Activated CD8-positive, alpha-beta T cell treated with anti-CD3 and anti-CD28 coated beads, Interleukin-2, amount 10 ng/mL, durations not matched to agents 7 days and 5 days (primary cell): ENCODE measurements around the gene TCTA. TPM values are rescaled to one million over a fixed set of nuclear protein-coding genes. Genes with fewer than 3 reads are reported as not detected.

Experiments
- ATAC-seq: fragments of 150-1000 bp; cut with Tn5 transposase; one replicate; pipeline ENCODE4 v1.10.0; 2021; ENCODE audit warnings: moderate library complexity
- CTCF ChIA-PET: fragments of 350-600 bp; sonication (Branson Sonifier 250); formaldehyde crosslinking; loops from one replicate; lab custom pipeline; 2021; ENCODE audit warnings: antibody characterized with exemption; lab: Charles Lee
- POLR2A ChIA-PET: fragments of 350-600 bp; sonication (Branson Sonifier 250); formaldehyde crosslinking; loops from one replicate; lab custom pipeline; 2021; ENCODE audit warnings: antibody characterized with exemption; lab: Charles Lee
- DNase-seq: peaks from one replicate; pipeline ENCODE4 v3.0.0-alpha.2; 2020
- H3K27ac Mint-ChIP-seq: one replicate; pipeline ENCODE4 v1.8.0; 2021; ENCODE audit warnings: mild to moderate bottlenecking, mixed read lengths
- H3K27me3 Mint-ChIP-seq: one replicate; pipeline ENCODE4 v1.8.0; 2021; ENCODE audit warnings: low read depth, mixed read lengths
- H3K36me3 Mint-ChIP-seq: one replicate; pipeline ENCODE4 v1.8.0; 2021; ENCODE audit warnings: low read depth, mixed read lengths
- H3K4me1 Mint-ChIP-seq: one replicate; pipeline ENCODE4 v1.8.0; 2021; ENCODE audit warnings: low read depth, mixed read lengths
- H3K4me3 Mint-ChIP-seq: one replicate; pipeline ENCODE4 v1.8.0; 2021; ENCODE audit warnings: mild to moderate bottlenecking, mixed read lengths
- H3K9me3 Mint-ChIP-seq: one replicate; pipeline ENCODE4 v1.8.0; 2022; ENCODE audit warnings: mixed read lengths; ENCODE audit not compliant: insufficient read depth
- total RNA-seq, 2 experiments: library from RNA; stranded (reverse); gene quantifications; one replicate each; pipeline ENCODE4 v1.2.3, GENCODE V29; 2021

TCTA gene
- total RNA-seq, 2 experiments from 2014 or later = 19.6 to 25.2 TPM

DNA sequence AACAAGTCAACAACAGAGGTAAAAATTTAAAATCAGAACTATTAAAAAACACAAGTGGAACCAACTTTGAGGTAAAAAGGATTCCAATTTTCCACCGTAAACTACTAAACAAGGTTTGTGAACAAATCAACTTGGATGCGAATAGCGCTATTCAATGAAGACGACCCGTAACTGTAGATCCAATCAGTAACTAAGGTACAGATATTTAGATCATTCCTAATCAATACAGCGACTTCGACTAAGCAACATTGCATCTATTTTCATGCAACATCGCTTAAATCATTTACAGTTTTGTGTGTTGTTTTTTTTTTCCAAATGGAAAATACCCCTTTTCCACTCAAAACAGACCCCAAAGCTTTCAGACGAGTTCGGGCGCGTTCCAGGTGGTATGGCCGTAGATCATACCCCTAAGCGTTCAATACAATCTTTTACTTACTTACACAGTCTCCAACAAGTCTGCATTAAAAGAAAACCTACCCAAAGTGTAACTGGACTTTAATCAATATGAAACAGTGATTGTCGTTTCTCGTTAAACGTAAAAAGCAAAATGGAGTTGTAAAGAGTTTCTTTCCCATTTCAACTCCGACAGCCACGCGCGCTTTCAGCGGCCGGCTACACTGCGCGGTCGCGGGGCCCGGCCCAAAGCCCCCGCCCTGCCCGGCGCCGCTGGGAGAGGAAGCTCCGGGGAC lies 1.2 kb upstream of the TCTA start:
- H3K4me3 Mint-ChIP-seq = peak overlapping the region; percentile 86
- CTCF ChIA-PET = interaction anchor here (1.2 to 1.9 kb wide), 2 partner anchors 38 to 71 kb away, joined by 4 to 16 read pairs; partner anchors contain the start of gene USP4
- no peak for DNase-seq
- peak overlapping the region; percentile 95 for H3K27ac Mint-ChIP-seq
- H3K27me3 Mint-ChIP-seq = peaks cover 1% of the 10 kb centered on the region
- ATAC-seq = no peak
- H3K4me1 Mint-ChIP-seq = peaks cover 61% of the 10 kb centered on the region
- no peaks in the 10 kb centered on the region for H3K9me3 Mint-ChIP-seq
- H3K36me3 Mint-ChIP-seq = peaks cover 55% of the 10 kb centered on the region
- POLR2A ChIA-PET = interaction anchor here (0.6 to 7.1 kb wide), 17 partner anchors 9 to 748 kb away, joined by 3 to 107 read pairs (median 5); partner anchors contain the start of genes CELSR3, GPX1, NICN1 and QRICH1

GRCh38 chr3:49411535-49411967 lies 672 bp upstream of the TCTA start:
- peak; percentile 24 for ATAC-seq
- ChIA-PET CTCF (interaction anchor here (1.0 to 1.9 kb wide), 3 partner anchors 36 to 72 kb away, joined by 3 to 16 read pairs (median 4); partner anchors contain the start of gene USP4), POLR2A (interaction anchor here (0.6 to 7.1 kb wide), 22 partner anchors 10 to 749 kb away, joined by 3 to 107 read pairs (median 4); partner anchors contain the start of genes CELSR3, GPX1, NDUFAF3 and NICN1)
- H3K36me3 Mint-ChIP-seq = peaks cover 59% of the 10 kb centered on the region
- no peaks in the 10 kb centered on the region for H3K9me3 Mint-ChIP-seq
- H3K4me3 Mint-ChIP-seq = peak overlapping the region; percentile 86
- peaks cover 1% of the 10 kb centered on the region for H3K27me3 Mint-ChIP-seq
- peak; percentile 57 for DNase-seq
- H3K27ac Mint-ChIP-seq = peak overlapping the region; percentile 89
- H3K4me1 Mint-ChIP-seq = peaks cover 61% of the 10 kb centered on the region

DNA sequence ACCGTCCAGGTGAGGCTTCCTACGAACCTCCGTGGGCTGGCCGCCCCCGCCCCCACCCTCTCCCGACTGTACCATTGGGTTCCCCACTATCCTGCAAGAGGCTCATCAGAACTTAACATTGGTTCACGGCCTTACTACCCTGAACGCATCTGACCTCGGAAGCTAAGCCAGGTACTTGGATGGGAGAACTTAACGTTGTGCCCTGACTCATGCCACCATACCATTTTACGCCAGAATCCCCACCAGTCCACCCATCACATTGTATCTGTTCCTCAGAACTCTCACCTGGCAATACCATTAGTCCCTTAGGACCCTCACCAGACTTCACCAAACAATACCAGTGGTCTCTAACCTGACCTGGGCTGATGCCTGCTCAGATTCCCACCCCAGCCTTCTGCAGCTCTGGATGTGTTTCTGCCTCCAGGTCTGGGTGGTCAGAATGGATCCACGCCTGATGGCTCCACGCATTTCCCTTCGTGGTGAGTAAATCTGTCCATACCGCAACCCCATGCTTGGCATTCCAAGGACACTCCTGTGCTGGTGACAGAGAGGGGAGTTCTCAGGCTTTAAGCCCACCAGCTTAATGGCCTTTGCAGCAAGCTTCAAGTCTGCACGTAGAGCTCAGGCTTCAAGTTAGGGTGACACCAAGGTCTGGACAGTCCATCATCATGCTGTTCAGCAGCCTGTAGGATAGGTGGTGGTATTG lies 562 bp downstream of the TCTA start:
- ATAC-seq = peak; percentile 10

DNA sequence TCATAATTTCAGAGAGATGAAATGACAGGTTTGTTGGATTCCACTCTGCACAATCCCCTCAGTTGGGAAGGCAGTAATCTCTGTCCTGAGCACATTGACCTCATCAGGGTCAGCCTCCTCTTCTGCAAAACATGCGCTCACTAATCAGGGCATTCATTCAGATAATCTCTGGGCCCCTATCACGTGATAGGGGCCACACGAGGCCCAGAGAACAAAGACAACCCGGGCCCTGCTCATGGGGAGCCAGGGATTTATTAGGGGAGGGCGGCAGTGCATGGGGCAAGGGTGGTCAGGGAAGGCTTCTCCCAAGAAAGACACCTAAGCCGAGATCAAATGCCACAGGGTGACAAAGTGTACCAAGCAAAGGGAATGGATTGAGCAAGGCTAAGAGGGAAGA lies 1.1 kb downstream of the TCTA start:
- peak overlapping the region; percentile 86 for H3K4me3 Mint-ChIP-seq
- DNase-seq (no peak), ATAC-seq (no peak)
- no peaks in the 10 kb centered on the region for H3K9me3 Mint-ChIP-seq
- peak overlapping the region; percentile 89 for H3K27ac Mint-ChIP-seq
- peaks cover 65% of the 10 kb centered on the region for H3K4me1 Mint-ChIP-seq
- POLR2A ChIA-PET = interaction anchor here (1.1 to 7.1 kb wide), 6 partner anchors 14 to 320 kb away, joined by 3 to 107 read pairs (median 18); partner anchors contain the start of genes DAG1, GPX1, NICN1 and QRICH1
- CTCF ChIA-PET = interaction anchor here (1.1 to 6.1 kb wide), 3 partner anchors 16 to 35 kb away, joined by 4 to 80 read pairs (median 7); partner anchors contain the start of gene NICN1
- peaks cover 1% of the 10 kb centered on the region for H3K27me3 Mint-ChIP-seq
- H3K36me3 Mint-ChIP-seq = peaks cover 69% of the 10 kb centered on the region

More for the DNA sequence above, 562 bp downstream of the TCTA start:
- Mint-ChIP-seq H3K27me3 (peaks cover 1% of the 10 kb centered on the region), H3K27ac (peak overlapping the region; percentile 89), H3K9me3 (no peaks in the 10 kb centered on the region), H3K4me3 (peak overlapping the region; percentile 86), H3K4me1 (peaks cover 64% of the 10 kb centered on the region), H3K36me3 (peaks cover 65% of the 10 kb centered on the region)
- ChIA-PET POLR2A (interaction anchor here (0.7 to 7.1 kb wide), 15 partner anchors 8 to 404 kb away, joined by 3 to 107 read pairs (median 4); partner anchors contain the start of genes DAG1, GPX1, NDUFAF3 and NICN1), CTCF (interaction anchor here (1.1 to 6.1 kb wide), 5 partner anchors 16 to 73 kb away, joined by 4 to 80 read pairs (median 7); partner anchors contain the start of genes NICN1 and USP4)
- DNase-seq = no peak

- peaks cover 62% of the 10 kb centered on the region for H3K4me1 Mint-ChIP-seq
- no peak for DNase-seq
- H3K4me3 Mint-ChIP-seq = no peak overlapping the region
- ChIA-PET CTCF (interaction anchor here (0.7 to 6.1 kb wide), 8 partner anchors 13 to 125 kb away, joined by 3 to 80 read pairs (median 7); partner anchors contain the start of genes DAG1 and USP4), POLR2A (interaction anchor here (7.1 kb wide), 1 partner anchor 13 kb away, joined by 107 read pairs; the partner anchor contains the start of gene NICN1)
- peak overlapping the region; percentile 96 for H3K27ac Mint-ChIP-seq
- ATAC-seq = no peak
- H3K9me3 Mint-ChIP-seq = no peaks in the 10 kb centered on the region
- H3K36me3 Mint-ChIP-seq = peaks cover 72% of the 10 kb centered on the region
- peaks cover 1% of the 10 kb centered on the region for H3K27me3 Mint-ChIP-seq
Observed at GRCh38 chr3:49414753-49415152, 2.5 kb downstream of the TCTA start.

DNA sequence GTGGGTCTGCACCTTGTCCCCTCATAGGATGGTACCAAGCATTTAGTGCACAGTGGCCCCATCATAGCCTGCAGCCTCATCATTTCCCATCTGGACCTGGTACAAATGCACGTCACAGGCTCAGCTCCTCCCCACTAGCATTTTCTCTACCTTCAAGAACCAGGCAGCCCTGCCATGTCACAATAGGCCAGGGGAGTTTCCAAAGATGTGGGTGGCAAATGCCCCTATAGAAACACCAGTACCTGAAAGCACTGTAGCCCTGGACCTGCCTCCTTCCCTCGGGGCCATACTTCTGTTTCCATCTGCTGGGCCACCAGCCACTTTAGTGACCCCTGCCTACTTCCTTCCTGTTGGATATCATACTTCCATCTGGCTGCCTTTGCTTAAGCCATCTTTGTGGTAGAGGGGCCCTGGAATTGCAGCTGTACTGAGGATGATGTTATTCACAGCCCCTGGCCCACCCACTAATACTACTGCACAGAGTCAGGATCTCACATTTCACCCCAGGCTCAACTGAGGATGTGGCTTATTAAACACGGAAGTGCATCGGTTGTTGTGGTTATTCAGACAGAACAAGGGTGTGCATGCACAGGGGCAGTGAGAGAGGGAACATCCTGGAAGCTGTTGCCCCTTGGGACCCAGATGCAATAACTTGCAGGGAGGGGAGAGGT lies 3.8 kb downstream of the TCTA start:
- ChIA-PET CTCF (interaction anchor here (0.7 to 6.1 kb wide), 15 partner anchors 9 to 124 kb away, joined by 3 to 80 read pairs (median 5); partner anchors contain the start of genes DAG1, NICN1 and USP4), POLR2A (interaction anchor here (0.5 to 7.1 kb wide), 14 partner anchors 11 to 686 kb away, joined by 3 to 107 read pairs (median 4); partner anchors contain the start of genes DAG1, GPX1, NDUFAF3 and NICN1)
- H3K9me3 Mint-ChIP-seq = no peaks in the 10 kb centered on the region
- peak overlapping the region; percentile 96 for H3K27ac Mint-ChIP-seq
- DNase-seq = peak; percentile 76
- peak overlapping the region; percentile 63 for H3K4me3 Mint-ChIP-seq
- H3K36me3 Mint-ChIP-seq = peaks cover 67% of the 10 kb centered on the region
- H3K4me1 Mint-ChIP-seq = peaks cover 63% of the 10 kb centered on the region
- peak; percentile 8 for ATAC-seq
- H3K27me3 Mint-ChIP-seq = peaks cover 1% of the 10 kb centered on the region

- peak overlapping the region; percentile 63 for H3K4me3 Mint-ChIP-seq
- no peaks in the 10 kb centered on the region for H3K9me3 Mint-ChIP-seq
- peaks cover 67% of the 10 kb centered on the region for H3K36me3 Mint-ChIP-seq
- peaks cover 1% of the 10 kb centered on the region for H3K27me3 Mint-ChIP-seq
- peaks cover 70% of the 10 kb centered on the region for H3K4me1 Mint-ChIP-seq
- CTCF ChIA-PET = interaction anchor here (1.1 to 6.1 kb wide), 8 partner anchors 10 to 77 kb away, joined by 3 to 80 read pairs (median 10); partner anchors contain the start of genes DAG1, NICN1 and USP4
- no peak for DNase-seq
- peak overlapping the region; percentile 96 for H3K27ac Mint-ChIP-seq
- POLR2A ChIA-PET = interaction anchor here (0.5 to 7.1 kb wide), 7 partner anchors 11 to 686 kb away, joined by 3 to 107 read pairs (median 3); partner anchors contain the start of genes NDUFAF3, NICN1 and USP4
- no peak for ATAC-seq
Observed at GRCh38 chr3:49416867-49417266, 4.6 kb downstream of the TCTA start.

GRCh38 chr3:49417516-49418120 lies 5.4 kb downstream of the TCTA start:
- Mint-ChIP-seq H3K4me1 (peaks cover 75% of the 10 kb centered on the region), H3K27ac (peak overlapping the region; percentile 96), H3K27me3 (no peaks in the 10 kb centered on the region), H3K36me3 (peaks cover 65% of the 10 kb centered on the region), H3K4me3 (no peak overlapping the region), H3K9me3 (no peaks in the 10 kb centered on the region)
- CTCF ChIA-PET = interaction anchor here (1.1 to 6.1 kb wide), 5 partner anchors 10 to 77 kb away, joined by 4 to 80 read pairs (median 20); partner anchors contain the start of genes NICN1 and USP4
- POLR2A ChIA-PET = interaction anchor here (1.2 to 7.1 kb wide), 4 partner anchors 10 to 82 kb away, joined by 3 to 107 read pairs (median 10); partner anchors contain the start of genes NICN1 and USP4
- DNase-seq = no peak
- ATAC-seq = no peak

GRCh38 chr3:49421890-49422378 lies 9.7 kb downstream of the TCTA start:
- Mint-ChIP-seq H3K4me1 (peaks cover 66% of the 10 kb centered on the region), H3K27me3 (no peaks in the 10 kb centered on the region), H3K36me3 (peaks cover 48% of the 10 kb centered on the region), H3K4me3 (no peak overlapping the region), H3K9me3 (no peaks in the 10 kb centered on the region), H3K27ac (no peak overlapping the region)
- ATAC-seq = no peak
- CTCF ChIA-PET = interaction anchor here (1.4 kb wide), 1 partner anchor 27 kb away, joined by 4 read pairs; no protein-coding TSS in a partner anchor
- no peak for DNase-seq
- POLR2A ChIA-PET = interaction anchor here (0.7 to 1.2 kb wide), 2 partner anchors 10 to 11 kb away, joined by 3 to 14 read pairs; partner anchors contain the start of genes RHOA and TCTA
